CD1c-positive myeloid dendritic cell (primary cell): ENCODE data around the gene PTPN12.
"Not testable (repeated sequence)": the region's sequence is repeated elsewhere in the genome, so short reads cannot be mapped to it uniquely, and the experiment has no call there.

ENCODE experiments used
- DNase-seq: peaks from one replicate; pipeline ENCODE4 v3.0.0-alpha.2; 2016; ENCODE audit errors: extremely low spot score

The PTPN12 gene

GRCh38 chr7:77537136-77537777, at the start of gene PTPN12:
TSS of gene PTPN12 (plus strand) at chr7:77537295. CDS start at chr7:77537547, 252 bp downstream.
- DNase-seq: no peak

- DNase-seq: no peak
Observed at GRCh38 chr7:77488986-77489385, 48.1 kb upstream of the PTPN12 start.

- no peak for DNase-seq
Observed at GRCh38 chr7:77497079-77497478, 40.0 kb upstream of the PTPN12 start.

GRCh38 chr7:77498659-77499379, 38.3 kb upstream of the PTPN12 start:
- DNase-seq: no peak

- DNase-seq: peak; percentile 74
Observed at GRCh38 chr7:77501192-77501515, 35.9 kb upstream of the PTPN12 start.

GRCh38 chr7:77504951-77505350, 32.1 kb upstream of the PTPN12 start:
- DNase-seq: no peak

GRCh38 chr7:77506899-77507298, 30.2 kb upstream of the PTPN12 start:
- DNase-seq: no peak

- not testable (repeated sequence) for DNase-seq
Observed at GRCh38 chr7:77513002-77513670, 24.0 kb upstream of the PTPN12 start.

- no peak for DNase-seq
Observed at GRCh38 chr7:77516085-77516484, 21.0 kb upstream of the PTPN12 start.

- no peak for DNase-seq
Observed at GRCh38 chr7:77520261-77520660, 16.8 kb upstream of the PTPN12 start.

- DNase-seq: not testable (repeated sequence)
Observed at GRCh38 chr7:77521537-77521936, 15.6 kb upstream of the PTPN12 start.

GRCh38 chr7:77524731-77525130, 12.4 kb upstream of the PTPN12 start:
- DNase-seq: peak; percentile 60

- DNase-seq: no peak
Observed at GRCh38 chr7:77525231-77525630, 11.9 kb upstream of the PTPN12 start.

GRCh38 chr7:77528368-77528767, 8.7 kb upstream of the PTPN12 start:
- no peak for DNase-seq

- DNase-seq: no peak
Observed at GRCh38 chr7:77529279-77529678, 7.8 kb upstream of the PTPN12 start.

- peak; percentile 57 for DNase-seq
Observed at GRCh38 chr7:77531038-77531437, 6.1 kb upstream of the PTPN12 start.

- DNase-seq: no peak
Observed at GRCh38 chr7:77532247-77532646, 4.8 kb upstream of the PTPN12 start.

- not testable (repeated sequence) for DNase-seq
Observed at GRCh38 chr7:77532732-77533131, 4.4 kb upstream of the PTPN12 start.

- DNase-seq: not testable (repeated sequence)
Observed at GRCh38 chr7:77534046-77534445, 3.0 kb upstream of the PTPN12 start.

- DNase-seq: no peak
Observed at GRCh38 chr7:77536017-77536412, 1.1 kb upstream of the PTPN12 start.

- DNase-seq: peak; percentile 99
Observed at GRCh38 chr7:77536413-77537135, 521 bp upstream of the PTPN12 start.

- DNase-seq: no peak
Observed at GRCh38 chr7:77537778-77538280, 734 bp downstream of the PTPN12 start.
